ENCODE measurements around the gene KDR. TPM values are rescaled to one million over a fixed set of nuclear protein-coding genes. Genes with fewer than 3 reads are reported as not detected.
A peak's percentile ranks its signal among the peaks of the same experiment; 100 is the strongest.

KDR gene
- polyA plus RNA-seq, 1 of the 3 experiments (the other 2 are of a cell fraction), result not detected

DNA sequence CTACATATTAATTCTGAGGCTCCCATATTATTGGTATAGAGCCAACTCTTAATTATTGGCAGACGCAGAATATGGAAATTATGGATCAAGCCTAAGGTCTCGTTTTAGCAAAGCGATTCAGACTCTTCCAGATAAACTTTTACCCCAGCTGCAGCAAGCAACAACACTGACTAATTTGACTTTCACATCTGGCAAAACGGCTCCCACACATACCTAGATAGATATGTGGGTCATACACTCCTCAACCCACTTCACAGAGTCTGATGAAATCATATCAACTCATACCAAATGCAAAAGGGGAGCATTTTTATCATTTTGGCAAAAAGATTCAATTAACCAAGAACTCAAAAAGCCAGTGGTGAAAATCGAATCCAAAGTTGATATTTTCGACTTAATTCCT is 36.3 kb upstream of the KDR start:
- H3K36me3 ChIP-seq (replicated peaks in 1 of 2; ENCODE audit: control insufficient read depth in 1 of 2, insufficient read depth in 2 of 2, low read length in 1 of 2), result no peaks in the 10 kb centered on the region
- POLR2A ChIA-PET, result no interaction called here
- H3K9ac ChIP-seq, result no peak overlapping the region
- no peak overlapping the region for H3K27ac ChIP-seq (ENCODE audit: low read depth in 2 of 2, low read length in 1 of 2)
- no peaks in the 10 kb centered on the region for H3K9me2 ChIP-seq
- 38% methylated on average over 6 of the region's 6 CpGs for WGBS (ENCODE audit: low lambda C conversion rate)
- H3K4me2 ChIP-seq, result no peak overlapping the region
- no peaks in the 10 kb centered on the region for H3K4me1 ChIP-seq (ENCODE audit: control insufficient read depth in 1 of 2, insufficient read depth in 2 of 2, low read depth in 1 of 2, low read length in 1 of 2)
- H2AFZ ChIP-seq (ENCODE audit: low read depth), result no peak overlapping the region
- H4K20me1 ChIP-seq (ENCODE audit: insufficient read depth), result no peaks in the 10 kb centered on the region
- no peak overlapping the region for H3K4me3 ChIP-seq (ENCODE audit: low read depth in 2 of 2, low read length in 1 of 2)
- H3F3A ChIP-seq (replicated peaks; ENCODE audit: insufficient read depth), result no peaks in the 10 kb centered on the region
- no peak for DNase-seq
- no peaks in the 10 kb centered on the region for H3K27me3 ChIP-seq (ENCODE audit: insufficient read depth)
- CTCF ChIA-PET, result no interaction called here
- no peaks in the 10 kb centered on the region for H3K79me2 ChIP-seq (ENCODE audit: insufficient read depth)
- no peaks in the 10 kb centered on the region for H3K9me3 ChIP-seq
- TF ChIP-seq EZH2phosphoT487 (IDR thresholded peaks at IDR 0.05; ENCODE audit: borderline replicate concordance, low read depth) (no peak), JUND (IDR thresholded peaks at IDR 0.05) (no peak), POLR2AphosphoS5 (IDR thresholded peaks at IDR 0.05; ENCODE audit: low read depth, low read length) (no peak), NFIC (IDR thresholded peaks at IDR 0.05; ENCODE audit: borderline replicate concordance) (no peak)

- 55% methylated on average over 2 of the region's 2 CpGs for WGBS (ENCODE audit: low lambda C conversion rate)
- H4K20me1 ChIP-seq (ENCODE audit: insufficient read depth), result no peaks in the 10 kb centered on the region
- H3K9me2 ChIP-seq, result no peaks in the 10 kb centered on the region
- no peaks in the 10 kb centered on the region for H3K36me3 ChIP-seq (replicated peaks in 1 of 2; ENCODE audit: control insufficient read depth in 1 of 2, insufficient read depth in 2 of 2, low read length in 1 of 2)
- DNase-seq, result no peak
- H3K9me3 ChIP-seq, result no peaks in the 10 kb centered on the region
- POLR2A ChIA-PET, result no interaction called here
- H3K27me3 ChIP-seq (ENCODE audit: insufficient read depth), result no peaks in the 10 kb centered on the region
- H3K27ac ChIP-seq (ENCODE audit: low read depth in 2 of 2, low read length in 1 of 2), result no peak overlapping the region
- no peak overlapping the region for H3K9ac ChIP-seq
- no peak overlapping the region for H3K4me3 ChIP-seq (ENCODE audit: low read depth in 2 of 2, low read length in 1 of 2)
- H3F3A ChIP-seq (replicated peaks; ENCODE audit: insufficient read depth), result no peaks in the 10 kb centered on the region
- peak overlapping the region; percentile 56; the same call in 1 of the 2 replicates for H2AFZ ChIP-seq (ENCODE audit: low read depth)
- TF ChIP-seq RCOR1 (IDR thresholded peaks at IDR 0.05; ENCODE audit: low read length) (no peak), RAD21 (IDR thresholded peaks at IDR 0.05; ENCODE audit: low read length) (no peak), RXRA (IDR thresholded peaks at IDR 0.05; ENCODE audit: borderline replicate concordance, low read depth) (no peak), ELF1 (IDR thresholded peaks at IDR 0.05) (no peak)
- TF ChIP-seq, protein P1, sequence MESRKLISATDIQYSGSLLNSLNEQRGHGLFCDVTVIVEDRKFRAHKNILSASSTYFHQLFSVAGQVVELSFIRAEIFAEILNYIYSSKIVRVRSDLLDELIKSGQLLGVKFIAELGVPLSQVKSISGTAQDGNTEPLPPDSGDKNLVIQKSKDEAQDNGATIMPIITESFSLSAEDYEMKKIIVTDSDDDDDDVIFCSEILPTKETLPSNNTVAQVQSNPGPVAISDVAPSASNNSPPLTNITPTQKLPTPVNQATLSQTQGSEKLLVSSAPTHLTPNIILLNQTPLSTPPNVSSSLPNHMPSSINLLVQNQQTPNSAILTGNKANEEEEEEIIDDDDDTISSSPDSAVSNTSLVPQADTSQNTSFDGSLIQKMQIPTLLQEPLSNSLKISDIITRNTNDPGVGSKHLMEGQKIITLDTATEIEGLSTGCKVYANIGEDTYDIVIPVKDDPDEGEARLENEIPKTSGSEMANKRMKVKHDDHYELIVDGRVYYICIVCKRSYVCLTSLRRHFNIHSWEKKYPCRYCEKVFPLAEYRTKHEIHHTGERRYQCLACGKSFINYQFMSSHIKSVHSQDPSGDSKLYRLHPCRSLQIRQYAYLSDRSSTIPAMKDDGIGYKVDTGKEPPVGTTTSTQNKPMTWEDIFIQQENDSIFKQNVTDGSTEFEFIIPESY (IDR thresholded peaks at IDR 0.05; ENCODE audit: borderline replicate concordance, low read depth), result no peak
- CTCF ChIA-PET, result interaction anchor here (1.2 kb wide), 1 partner anchor 189 kb away, joined by 4 read pairs; no protein-coding TSS in a partner anchor
- no peak overlapping the region for H3K4me2 ChIP-seq
- H3K4me1 ChIP-seq (ENCODE audit: control insufficient read depth in 1 of 2, insufficient read depth in 2 of 2, low read depth in 1 of 2, low read length in 1 of 2), result no peaks in the 10 kb centered on the region
- H3K79me2 ChIP-seq (ENCODE audit: insufficient read depth), result no peaks in the 10 kb centered on the region
Measured at GRCh38 chr4:55159851-55160250, 34.5 kb upstream of the KDR start.

DNA sequence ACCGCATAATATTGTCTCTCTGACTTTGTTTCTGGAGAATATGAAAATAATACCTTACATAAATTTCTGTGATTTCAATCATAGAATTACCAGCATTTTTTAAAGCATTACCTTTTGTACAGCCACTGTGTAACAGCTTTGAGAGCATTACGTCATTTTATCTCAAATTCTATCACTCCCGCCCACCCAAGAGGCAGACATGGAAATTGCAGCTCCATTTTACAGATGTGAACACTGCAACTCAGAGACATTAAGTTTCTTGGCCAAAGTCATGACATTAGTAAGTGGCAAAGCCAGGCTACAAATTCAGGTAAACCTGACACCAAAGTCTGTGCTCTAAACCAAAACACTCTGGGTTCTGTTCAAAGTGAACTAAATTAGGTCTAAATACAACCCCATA is 33.6 kb upstream of the KDR start:
- no peaks in the 10 kb centered on the region for H3K79me2 ChIP-seq (ENCODE audit: insufficient read depth)
- H3K36me3 ChIP-seq (replicated peaks in 1 of 2; ENCODE audit: control insufficient read depth in 1 of 2, insufficient read depth in 2 of 2, low read length in 1 of 2), result no peaks in the 10 kb centered on the region
- POLR2A ChIA-PET, result interaction anchor here (0.6 kb wide), 1 partner anchor 13 kb away, joined by 3 read pairs; no protein-coding TSS in a partner anchor
- no peak for DNase-seq
- 47% methylated on average over 3 of the region's 3 CpGs for WGBS (ENCODE audit: low lambda C conversion rate)
- H3K27me3 ChIP-seq (ENCODE audit: insufficient read depth), result no peaks in the 10 kb centered on the region
- no peak overlapping the region for H2AFZ ChIP-seq (ENCODE audit: low read depth)
- no peak overlapping the region for H3K9ac ChIP-seq
- CTCF ChIA-PET, result interaction anchor here (0.9 to 1.1 kb wide), 2 partner anchors 26 to 162 kb away, joined by 3 to 4 read pairs; no protein-coding TSS in a partner anchor
- no peak overlapping the region for H3K4me3 ChIP-seq (ENCODE audit: low read depth in 2 of 2, low read length in 1 of 2)
- no peaks in the 10 kb centered on the region for H3K9me3 ChIP-seq
- H3K9me2 ChIP-seq, result no peaks in the 10 kb centered on the region
- H3K27ac ChIP-seq (ENCODE audit: low read depth in 2 of 2, low read length in 1 of 2), result no peak overlapping the region
- no peak overlapping the region for H3K4me2 ChIP-seq
- no peaks in the 10 kb centered on the region for H3F3A ChIP-seq (replicated peaks; ENCODE audit: insufficient read depth)
- H3K4me1 ChIP-seq (ENCODE audit: control insufficient read depth in 1 of 2, insufficient read depth in 2 of 2, low read depth in 1 of 2, low read length in 1 of 2), result no peaks in the 10 kb centered on the region
- H4K20me1 ChIP-seq (ENCODE audit: insufficient read depth), result no peaks in the 10 kb centered on the region
- no peak for TF ChIP-seq FOXJ3 (CRISPR knock-in tag; IDR thresholded peaks at IDR 0.05)
- TF ChIP-seq USF2 (IDR thresholded peaks at IDR 0.05; ENCODE audit: borderline replicate concordance, low read depth, low read length), result no peak
- no peak for TF ChIP-seq GABPA (IDR thresholded peaks at IDR 0.05; ENCODE audit: low read depth)
- TF ChIP-seq EZH2phosphoT487 (IDR thresholded peaks at IDR 0.05; ENCODE audit: borderline replicate concordance, low read depth), result no peak
- no peak for TF ChIP-seq IRF3 (IDR thresholded peaks at IDR 0.05; ENCODE audit: low read depth, low read length)
- no peak for TF ChIP-seq CTCF (IDR thresholded peaks at IDR 0.05)
- TF ChIP-seq NRF1 (IDR thresholded peaks at IDR 0.05; ENCODE audit: low read depth, low read length), result no peak
- TF ChIP-seq SMC3 (IDR thresholded peaks at IDR 0.05; ENCODE audit: low read depth, low read length), result no peak
- no peak for TF ChIP-seq CHD2 (IDR thresholded peaks at IDR 0.05; ENCODE audit: low read length, partially characterized antibody)
- TF ChIP-seq TAF1 (IDR thresholded peaks at IDR 0.05; ENCODE audit: borderline replicate concordance, low read depth, low read length), result no peak

Measured in SK-N-SH (cell line).